H9 (cell line): ENCODE data around the gene PPP2R3A. TPM values are rescaled to one million over a fixed set of nuclear protein-coding genes. Genes with fewer than 3 reads are reported as not detected.

Experiments
- DNase-seq: peaks from one replicate; pipeline ENCODE4 v3.0.0-alpha.2; 2017
- H2AFZ ChIP-seq: one replicate; pipeline ENCODE4 v1.6.1; 2013; ENCODE audit warnings: mild to moderate bottlenecking, low read length, control low read depth, moderate library complexity
- H2AK5ac ChIP-seq: 2 replicates; pipeline ENCODE4 v1.6.1; 2013; ENCODE audit warnings: low read length, control low read depth, mixed read lengths; ENCODE audit not compliant: insufficient read length
- H2BK120ac ChIP-seq: one replicate; pipeline ENCODE4 v1.6.1; 2013; ENCODE audit warnings: low read depth, mild to moderate bottlenecking, low read length, control low read depth, inconsistent platforms; ENCODE audit not compliant: poor library complexity, severe bottlenecking
- H2BK12ac ChIP-seq: 2 replicates; pipeline ENCODE4 v1.6.1; 2013; ENCODE audit warnings: low read length, control low read depth, mixed read lengths, low read depth; ENCODE audit not compliant: insufficient read length
- H2BK15ac ChIP-seq: 2 replicates; pipeline ENCODE4 v1.6.1; 2013; ENCODE audit warnings: low read depth, low read length, control low read depth
- H2BK20ac ChIP-seq: one replicate; pipeline ENCODE4 v1.6.1; 2013; ENCODE audit warnings: low read depth, mild to moderate bottlenecking, low read length, control low read depth, inconsistent platforms; ENCODE audit not compliant: poor library complexity, severe bottlenecking
- H2BK5ac ChIP-seq: 2 replicates; pipeline ENCODE4 v1.6.1; 2013; ENCODE audit warnings: low read length, control low read depth, mixed read lengths; ENCODE audit not compliant: insufficient read length
- H3K14ac ChIP-seq: 2 replicates; pipeline ENCODE4 v1.6.1; 2013; ENCODE audit warnings: low read length, control low read depth; ENCODE audit not compliant: insufficient read depth
- H3K18ac ChIP-seq: 2 replicates; pipeline ENCODE4 v1.6.1; 2013; ENCODE audit warnings: low read depth, mild to moderate bottlenecking, mixed read lengths, low read length, control low read depth; ENCODE audit not compliant: insufficient read length
- H3K23ac ChIP-seq: 2 replicates; pipeline ENCODE4 v1.6.1; 2013; ENCODE audit warnings: low read length, control low read depth, mixed read lengths, low read depth; ENCODE audit not compliant: insufficient read length
- H3K23me2 ChIP-seq: 2 replicates; pipeline ENCODE4 v1.6.1; 2013; ENCODE audit warnings: low read depth, mild to moderate bottlenecking, mixed read lengths, low read length, control low read depth; ENCODE audit not compliant: insufficient read length, poor library complexity, severe bottlenecking
- H3K27ac ChIP-seq: 2 replicates; pipeline ENCODE4 v1.5.1; 2013; ENCODE audit warnings: low read length, control low read depth, mixed read lengths, low read depth; ENCODE audit not compliant: insufficient read length
- H3K27me3 ChIP-seq: 2 replicates; pipeline ENCODE4 v1.6.1; 2013; ENCODE audit warnings: low read length, control low read depth, inconsistent platforms; ENCODE audit not compliant: insufficient read depth
- H3K4ac ChIP-seq: 2 replicates; pipeline ENCODE4 v1.6.1; 2013; ENCODE audit warnings: low read depth, mild to moderate bottlenecking, control low read depth, inconsistent platforms, low read length, moderate library complexity
- H3K4me1 ChIP-seq: 2 replicates; pipeline ENCODE4 v1.6.1; 2013; ENCODE audit warnings: low read length, control low read depth, inconsistent platforms; ENCODE audit not compliant: insufficient read depth
- H3K4me2 ChIP-seq: 2 replicates; pipeline ENCODE4 v1.6.1; 2013; ENCODE audit warnings: low read length, control low read depth, mixed read lengths; ENCODE audit not compliant: insufficient read length, insufficient read depth
- H3K56ac ChIP-seq: 2 replicates; pipeline ENCODE4 v1.6.1; 2013; ENCODE audit warnings: low read depth, mild to moderate bottlenecking, mixed read lengths, low read length, control low read depth; ENCODE audit not compliant: insufficient read length
- H3K79me1 ChIP-seq: 2 replicates; pipeline ENCODE4 v1.6.1; 2013; ENCODE audit warnings: low read depth, mild to moderate bottlenecking, moderate library complexity, low read length, control low read depth, inconsistent platforms; ENCODE audit not compliant: insufficient read depth, poor library complexity, severe bottlenecking
- H3K79me2 ChIP-seq: 2 replicates; pipeline ENCODE4 v1.6.1; 2013; ENCODE audit warnings: low read length, control low read depth, inconsistent platforms; ENCODE audit not compliant: insufficient read depth
- H3K9ac ChIP-seq: 2 replicates; pipeline ENCODE4 v1.6.1; 2013; ENCODE audit warnings: low read length, control low read depth, mixed read lengths; ENCODE audit not compliant: insufficient read length; ENCODE audit errors: extremely low read depth
- H3K9me3 ChIP-seq: one replicate; pipeline ENCODE4 v1.6.1; 2013; ENCODE audit warnings: low read depth, low read length, inconsistent platforms; ENCODE audit not compliant: control insufficient read depth
- H3T11ph ChIP-seq: one replicate; pipeline ENCODE4 v1.6.1; 2013; ENCODE audit warnings: mild to moderate bottlenecking, low read length, control low read depth, inconsistent platforms
- H4K20me1 ChIP-seq: one replicate; pipeline ENCODE4 v1.6.1; 2013; ENCODE audit not compliant: control insufficient read depth, insufficient read length, insufficient read depth
- H4K5ac ChIP-seq: 2 replicates; pipeline ENCODE4 v1.6.1; 2013; ENCODE audit warnings: low read depth, mild to moderate bottlenecking, mixed read lengths, low read length, control low read depth; ENCODE audit not compliant: insufficient read length
- H4K8ac ChIP-seq: replicated peaks from 2 replicates; pipeline ENCODE4 v1.6.1; 2013; ENCODE audit warnings: low read length, control low read depth, mixed read lengths, low read depth; ENCODE audit not compliant: insufficient read length
- H4K91ac ChIP-seq: 2 replicates; pipeline ENCODE4 v1.6.1; 2013; ENCODE audit warnings: low read depth, mild to moderate bottlenecking, moderate library complexity, mixed read lengths, low read length, control low read depth; ENCODE audit not compliant: insufficient read length
- H3K27ac Mint-ChIP-seq, 3 experiments: 2 replicates in 2 of 3; 3 replicates in 1 of 3; pipeline ENCODE4 v1.8.0; 2020 to 2021; ENCODE audit warnings: mixed read lengths in 3 of 3, mild to moderate bottlenecking in 1 of 3, moderate library complexity in 1 of 3
- H3K27me3 Mint-ChIP-seq: 2 replicates; pipeline ENCODE4 v1.8.0; 2021; ENCODE audit warnings: low read depth, mild to moderate bottlenecking, moderate library complexity, mixed read lengths
- H3K36me3 Mint-ChIP-seq, 3 experiments: 2 replicates in 2 of 3; 3 replicates in 1 of 3; pipeline ENCODE4 v1.8.0; 2020 to 2021; ENCODE audit warnings: low read depth in 3 of 3, mixed read lengths in 3 of 3; ENCODE audit not compliant: insufficient read depth in 1 of 3
- H3K4me1 Mint-ChIP-seq, 2 experiments: 2 replicates each; pipeline ENCODE4 v1.8.0; 2020; ENCODE audit warnings: mixed read lengths in 2 of 2
- H3K4me3 Mint-ChIP-seq, 2 experiments: 2 replicates in 1 of 2; 3 replicates in 1 of 2; pipeline ENCODE4 v1.8.0; 2020 to 2021; ENCODE audit warnings: mild to moderate bottlenecking in 2 of 2, mixed read lengths in 2 of 2, moderate library complexity in 1 of 2
- H3K9me3 Mint-ChIP-seq, 2 experiments: 2 replicates in 1 of 2; 3 replicates in 1 of 2; pipeline ENCODE4 v1.8.0; 2020; ENCODE audit warnings: mild to moderate bottlenecking in 2 of 2, mixed read lengths in 2 of 2, moderate library complexity in 1 of 2
- CTCF ChIP-seq: fragments of 200-600 bp; sonication (generic); conservative IDR thresholded peaks from 3 replicates; pipeline ENCODE4 v1.8.0; 2021; ENCODE audit warnings: antibody characterized with exemption, mild to moderate bottlenecking
- WGBS: extraction: QIAGEN DNeasy Blood & Tissue Kit; methylation state at CpG from one replicate; pipeline ENCODE4 v1.1.7; 2013; ENCODE audit warnings: missing lambda C conversion rate, low lambda C conversion rate, mixed read lengths; ENCODE audit not compliant: insufficient read length; ENCODE audit errors: extremely low coverage; 5-methylcytosine and 5-hydroxymethylcytosine counted together
- total RNA-seq: library from RNA; stranded (reverse); gene quantifications from 2 replicates; pipeline ENCODE4 v1.2.1, GENCODE V29; 2021

The PPP2R3A gene
- total RNA-seq, 1 experiment from 2014 or later, result 12.4 TPM

- Histone ChIP-seq H3T11ph (no peak overlapping the region), H3K9me3 (no peaks in the 10 kb centered on the region), H3K79me1 (peaks cover 2% of the 10 kb centered on the region), H2BK20ac (no peak overlapping the region), H2BK5ac (no peak overlapping the region), H2BK12ac (no peak overlapping the region), H2AK5ac (no peak overlapping the region), H3K4me2 (no peak overlapping the region), H4K8ac (no peak overlapping the region), H3K4ac (no peak overlapping the region), H3K18ac (no peak overlapping the region), H3K27ac (no peak overlapping the region), H3K23ac (no peak overlapping the region), H3K79me2 (no peaks in the 10 kb centered on the region), H3K4me1 (peaks cover 4% of the 10 kb centered on the region), H4K20me1 (no peaks in the 10 kb centered on the region), H2AFZ (no peak overlapping the region), H3K23me2 (no peaks in the 10 kb centered on the region), H3K56ac (no peak overlapping the region), H3K9ac (no peak overlapping the region), H3K14ac (no peak overlapping the region), H4K91ac (no peak overlapping the region), H2BK120ac (no peak overlapping the region), H3K27me3 (no peaks in the 10 kb centered on the region), H2BK15ac (no peak overlapping the region), H4K5ac (no peak overlapping the region)
- Mint-ChIP-seq H3K4me3 (no peak overlapping the region), H3K27ac (no peak overlapping the region), H3K4me1 (peaks cover 27 to 31% of the 10 kb centered on the region in 2 experiments), H3K9me3 (no peaks in the 10 kb centered on the region), H3K27me3 (no peaks in the 10 kb centered on the region), H3K36me3 (peaks cover 0 to 3% (median 0%) of the 10 kb centered on the region in 3 experiments; a peak in 3 of 7 replicates)
- no CpG with 5 or more reads among the region's 2 CpGs for WGBS
- DNase-seq, result no peak
- TF ChIP-seq CTCF, result no peak
Observed at GRCh38 chr3:135975536-135975935, 10.0 kb downstream of the PPP2R3A start.
